22Rv1 (cell line): ENCODE data around the gene RPL22L1.
"Not testable (repeated sequence)": the region's sequence is repeated elsewhere in the genome, so short reads cannot be mapped to it uniquely, and the experiment has no call there.

Experiments
- H3K27ac ChIP-seq: fragments of 450-650 bp; 2 replicates; pipeline ENCODE4 v1.5.1; 2017
- ZFX ChIP-seq: fragments of 450-650 bp; IDR thresholded peaks from 2 replicates; pipeline ENCODE4 v1.6.1; 2017; ENCODE audit warnings: antibody characterized with exemption, borderline replicate concordance
- TF ChIP-seq, protein P1 (sequence below): fragments of 450-650 bp; IDR thresholded peaks from 2 replicates; pipeline ENCODE4 v1.5.1; 2017; ENCODE audit warnings: mild to moderate bottlenecking

The RPL22L1 gene

DNA sequence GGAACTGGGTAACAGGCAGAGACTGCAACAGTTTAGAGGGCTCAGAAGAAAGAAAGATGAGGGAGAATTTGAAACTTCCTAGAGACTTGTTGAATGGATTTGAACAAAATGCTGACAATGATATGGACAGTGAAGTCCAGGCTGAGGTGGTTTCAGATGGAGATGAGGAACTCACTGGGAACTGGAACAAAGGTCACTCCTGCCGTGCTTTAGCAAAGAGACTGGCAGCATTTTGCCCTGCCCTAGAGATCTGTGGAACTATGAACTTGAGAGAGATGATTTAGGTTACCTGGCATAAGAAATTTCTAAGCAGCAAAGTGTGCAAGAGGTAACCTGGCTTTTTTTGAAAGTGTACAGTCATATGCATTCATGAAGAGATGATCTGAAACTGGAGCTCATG lies 26.8 kb upstream of the RPL22L1 start:
- no peak overlapping the region for H3K27ac ChIP-seq
- no peak for TF ChIP-seq ZFX
- TF ChIP-seq, protein P1, sequence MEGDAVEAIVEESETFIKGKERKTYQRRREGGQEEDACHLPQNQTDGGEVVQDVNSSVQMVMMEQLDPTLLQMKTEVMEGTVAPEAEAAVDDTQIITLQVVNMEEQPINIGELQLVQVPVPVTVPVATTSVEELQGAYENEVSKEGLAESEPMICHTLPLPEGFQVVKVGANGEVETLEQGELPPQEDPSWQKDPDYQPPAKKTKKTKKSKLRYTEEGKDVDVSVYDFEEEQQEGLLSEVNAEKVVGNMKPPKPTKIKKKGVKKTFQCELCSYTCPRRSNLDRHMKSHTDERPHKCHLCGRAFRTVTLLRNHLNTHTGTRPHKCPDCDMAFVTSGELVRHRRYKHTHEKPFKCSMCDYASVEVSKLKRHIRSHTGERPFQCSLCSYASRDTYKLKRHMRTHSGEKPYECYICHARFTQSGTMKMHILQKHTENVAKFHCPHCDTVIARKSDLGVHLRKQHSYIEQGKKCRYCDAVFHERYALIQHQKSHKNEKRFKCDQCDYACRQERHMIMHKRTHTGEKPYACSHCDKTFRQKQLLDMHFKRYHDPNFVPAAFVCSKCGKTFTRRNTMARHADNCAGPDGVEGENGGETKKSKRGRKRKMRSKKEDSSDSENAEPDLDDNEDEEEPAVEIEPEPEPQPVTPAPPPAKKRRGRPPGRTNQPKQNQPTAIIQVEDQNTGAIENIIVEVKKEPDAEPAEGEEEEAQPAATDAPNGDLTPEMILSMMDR = no peak

DNA sequence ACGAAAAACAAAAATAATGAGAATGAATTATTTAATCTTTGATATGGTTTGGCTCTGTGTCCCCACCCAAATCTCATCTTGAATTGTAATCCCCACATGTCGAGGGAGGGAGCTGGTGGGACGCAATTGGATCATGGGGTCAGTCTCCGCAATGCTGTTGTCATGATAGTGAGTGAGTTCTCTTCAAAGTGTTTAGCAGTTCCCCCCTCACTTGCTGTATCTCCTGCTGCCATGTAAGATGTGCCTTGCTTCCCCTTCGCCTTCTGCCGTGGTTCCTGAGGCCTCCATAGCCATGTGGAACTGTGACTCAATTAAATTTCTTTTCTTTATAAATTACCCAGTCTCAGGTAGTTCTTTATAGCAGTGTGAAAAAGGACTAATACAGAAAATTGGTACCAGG lies 26.3 kb upstream of the RPL22L1 start:
- H3K27ac ChIP-seq = not testable (repeated sequence)

DNA sequence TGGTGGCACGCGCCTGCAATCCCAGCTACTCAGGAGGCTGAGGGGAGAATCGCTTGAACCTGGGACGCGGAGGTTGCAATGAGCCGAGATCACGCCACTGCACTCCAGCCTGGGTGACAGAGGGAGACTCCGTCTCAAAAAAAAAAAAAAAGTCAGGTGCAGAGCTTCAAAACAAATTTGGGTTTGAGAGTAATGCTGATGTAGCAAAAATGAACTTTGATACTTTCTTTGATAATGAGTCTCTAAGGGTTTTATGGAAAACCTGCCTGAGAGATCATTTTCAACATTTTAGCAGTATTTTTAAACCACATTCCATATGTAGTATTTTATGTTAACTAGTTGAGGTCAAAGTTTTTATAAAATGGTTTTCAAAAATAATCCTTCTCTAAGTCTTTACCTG lies 23.9 kb upstream of the RPL22L1 start:
- no peak overlapping the region for H3K27ac ChIP-seq
- TF ChIP-seq, protein P1 = no peak
- no peak for TF ChIP-seq ZFX

DNA sequence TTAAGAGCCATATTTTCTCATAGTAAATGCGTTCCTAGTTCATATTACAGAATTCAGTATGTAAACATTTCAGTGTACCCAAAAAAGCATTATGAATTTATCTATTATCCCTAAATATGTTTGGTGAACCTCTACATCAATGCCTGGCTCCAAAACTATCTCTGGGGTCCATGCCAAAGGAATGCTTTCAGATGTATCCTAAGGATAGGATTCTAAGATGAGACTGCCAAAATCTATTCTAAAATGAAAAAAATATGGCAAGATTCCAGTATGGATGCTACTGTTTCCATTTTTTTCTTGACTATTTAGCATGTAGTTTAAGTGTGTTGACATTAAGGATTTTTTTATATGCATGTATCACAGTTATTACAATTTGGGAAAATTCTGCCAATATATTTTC lies 19.6 kb upstream of the RPL22L1 start:
- TF ChIP-seq, protein P1 = no peak
- no peak for TF ChIP-seq ZFX
- no peak overlapping the region for H3K27ac ChIP-seq

DNA sequence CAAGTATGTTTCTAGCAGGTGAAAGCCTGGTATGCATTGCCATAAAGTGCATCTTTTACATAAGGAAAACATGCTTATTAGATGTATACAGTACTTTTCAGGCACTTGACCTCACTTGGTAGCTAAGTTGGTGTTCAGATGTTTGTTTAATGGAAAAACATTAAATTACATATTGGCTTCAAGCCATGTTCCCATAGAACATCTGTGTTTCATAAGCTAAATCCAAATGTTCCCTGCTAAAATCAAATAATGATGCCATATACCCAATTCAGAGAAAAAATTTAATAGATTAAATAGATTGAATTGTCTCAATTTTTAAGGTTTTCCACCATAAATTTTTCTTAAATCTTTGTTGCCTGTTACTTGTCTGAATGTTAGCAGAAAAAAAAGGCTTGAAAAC lies 19.1 kb upstream of the RPL22L1 start:
- no peak overlapping the region for H3K27ac ChIP-seq

DNA sequence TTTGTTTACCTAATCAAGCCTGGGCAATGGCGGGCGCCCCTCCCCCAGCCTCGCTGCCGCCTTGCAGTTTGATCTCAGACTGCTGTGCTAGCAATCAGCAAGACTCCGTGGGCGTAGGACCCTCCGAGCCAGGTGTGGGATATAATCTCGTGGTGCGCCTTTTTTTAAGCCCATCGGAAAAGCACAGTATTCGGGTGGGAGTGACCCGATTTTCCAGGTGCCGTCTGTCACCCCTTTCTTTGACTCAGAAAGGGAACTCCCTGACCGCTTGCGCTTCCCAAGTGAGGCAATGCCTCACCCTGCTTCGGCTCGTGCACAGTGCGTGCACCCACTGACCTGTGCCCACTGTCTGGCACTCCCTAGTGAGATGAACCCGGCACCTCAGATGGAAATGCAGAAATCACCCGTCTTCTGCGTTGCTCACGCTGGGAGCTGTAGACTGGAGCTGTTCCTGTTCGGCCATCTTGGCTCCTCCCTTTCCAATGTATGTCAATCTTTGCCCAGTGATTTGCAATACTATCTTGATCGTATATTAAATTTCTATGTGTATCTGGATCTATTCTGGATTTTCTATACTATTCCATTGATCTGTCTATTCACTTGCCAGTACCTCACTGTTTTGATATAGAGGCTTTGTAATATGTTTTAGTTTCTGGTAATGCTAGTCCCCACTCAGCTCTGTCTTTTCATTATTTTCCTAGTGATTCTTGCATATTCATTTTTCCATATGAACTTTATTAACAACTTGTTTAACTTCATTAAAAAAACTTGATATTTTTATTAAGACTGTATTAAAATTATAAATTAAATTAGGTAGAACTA lies 14.3 kb upstream of the RPL22L1 start:
- H3K27ac ChIP-seq = not testable (repeated sequence)

More for the DNA sequence above, 19.1 kb upstream of the RPL22L1 start:
- TF ChIP-seq, protein P1 = no peak
- no peak for TF ChIP-seq ZFX

DNA sequence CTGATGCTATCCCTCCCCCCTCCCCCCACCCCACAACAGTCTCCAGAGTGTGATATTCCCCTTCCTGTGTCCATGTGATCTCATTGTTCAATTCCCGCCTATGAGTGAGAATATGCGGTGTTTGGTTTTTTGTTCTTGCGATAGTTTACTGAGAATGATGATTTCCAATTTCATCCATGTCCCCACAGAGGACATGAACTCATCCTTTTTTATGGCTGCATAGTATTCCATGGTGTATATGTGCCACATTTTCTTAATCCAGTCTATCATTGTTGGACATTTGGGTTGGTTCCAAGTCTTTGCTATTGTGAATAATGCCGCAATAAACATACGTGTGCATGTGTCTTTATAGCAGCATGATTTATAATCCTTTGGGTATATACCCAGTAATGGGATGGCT lies 8.7 kb upstream of the RPL22L1 start:
- not testable (repeated sequence) for H3K27ac ChIP-seq

DNA sequence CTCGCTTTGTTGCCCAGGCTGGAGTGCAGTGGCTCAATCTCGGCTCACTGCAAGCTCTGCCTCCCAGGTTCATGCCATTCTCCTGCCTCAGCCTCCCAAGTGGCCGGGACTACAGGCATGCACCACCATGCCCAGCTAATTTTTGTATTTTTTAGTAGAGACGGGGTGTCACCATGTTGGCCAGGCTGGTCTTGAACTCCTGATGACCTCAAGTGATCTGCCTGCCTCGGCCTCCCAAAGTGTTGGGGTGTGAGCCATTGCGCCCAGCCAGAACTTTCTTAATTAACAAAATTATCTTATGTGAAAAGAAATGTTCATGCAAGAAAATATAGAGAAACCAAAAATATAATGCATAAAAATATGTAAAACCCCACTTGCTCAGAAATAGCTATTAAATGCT lies 7.3 kb upstream of the RPL22L1 start:
- H3K27ac ChIP-seq = not testable (repeated sequence)

DNA sequence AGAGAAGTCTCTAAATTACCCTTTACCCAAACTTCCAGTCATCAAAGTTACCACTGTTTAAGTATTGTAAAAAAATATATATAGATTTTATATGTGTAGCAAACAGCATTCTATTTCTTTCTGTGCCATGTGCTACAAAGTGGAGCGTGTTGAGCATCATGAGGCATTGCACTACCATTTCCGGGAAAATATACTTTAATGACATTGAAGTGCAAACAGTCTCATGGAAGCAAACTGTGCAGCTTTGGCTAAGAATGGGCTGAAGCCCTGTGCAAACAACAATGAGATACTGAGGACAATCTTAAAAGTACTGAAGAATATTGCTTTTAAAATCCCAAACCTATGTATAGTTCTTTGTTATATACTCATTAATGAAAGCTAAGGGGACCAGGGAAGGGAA lies 6.5 kb upstream of the RPL22L1 start:
- no peak overlapping the region for H3K27ac ChIP-seq
- TF ChIP-seq, protein P1 = no peak
- no peak for TF ChIP-seq ZFX
